Uterus (tissue), 4 donors: ENCODE measurements around the gene SMARCAL1. TPM values are rescaled to one million over a fixed set of nuclear protein-coding genes. Genes with fewer than 3 reads are reported as not detected.
A peak's percentile ranks its signal among the peaks of the same experiment; 100 is the strongest.
"Not testable (repeated sequence)": the region's sequence is repeated elsewhere in the genome, so short reads cannot be mapped to it uniquely, and the experiment has no call there.

Experiments used
- DNase-seq, 2 donors: peaks; one replicate each; pipeline ENCODE4 v3.0.0-alpha.2; 2019 to 2020
- H3K27ac ChIP-seq, 2 donors: fragments of 200-600 bp; sonication (generic); 1 replicate in 1 of 2; 2 replicates in 1 of 2; pipeline ENCODE4 v1.5.1; 2016 to 2018
- H3K27me3 ChIP-seq, 2 donors: fragments of 200-600 bp; sonication (generic); one replicate each; pipeline ENCODE4 v1.5.1; 2018 to 2019; ENCODE audit warnings: control low read depth in 1 of 2
- H3K36me3 ChIP-seq, 2 donors: fragments of 200-600 bp; sonication (generic); one replicate each; pipeline ENCODE4 v1.5.1; 2019; ENCODE audit warnings: control low read depth in 1 of 2
- H3K4me1 ChIP-seq, 2 donors: fragments of 200-600 bp; sonication (generic); one replicate each; pipeline ENCODE4 v1.5.1; 2018 to 2019; ENCODE audit warnings: control low read depth in 1 of 2
- H3K4me3 ChIP-seq, 2 donors: fragments of 200-600 bp; sonication (generic); 1 replicate in 1 of 2; 2 replicates in 1 of 2; pipeline ENCODE4 v1.5.1; 2018 to 2019; ENCODE audit warnings: mild to moderate bottlenecking in 1 of 2
- H3K9me3 ChIP-seq, 2 donors: fragments of 200-600 bp; sonication (generic); one replicate each; pipeline ENCODE4 v1.5.1; 2019; ENCODE audit warnings: control low read depth in 1 of 2
- POLR2A ChIP-seq, 2 donors: fragments of 450-650 bp; IDR thresholded peaks; one replicate each; pipeline ENCODE4 v1.6.1; 2016; ENCODE audit warnings: antibody characterized with exemption in 2 of 2, mild to moderate bottlenecking in 1 of 2, moderate library complexity in 1 of 2
- intact Hi-C: fragments of 100-400 bp; cut with DNase I; formaldehyde crosslinking; loops from one replicate; pipeline ENCODE4 v1.15.1; 2023; ENCODE audit warnings: low total_unique reads
- total RNA-seq, 4 donors: library from RNA; depleted of rRNA in 3 of 4; stranded (reverse); fragments of >200 nt in 3 of 4; gene quantifications; one replicate each; pipeline versions ENCODE4 v1.1.0 to v1.2.4, GENCODE V29; 2014 to 2023
- TF ChIP-seq, protein P1 (sequence below), 4 experiments: fragments of 200-600 bp in 2 of 4; fragments of 450-650 bp in 2 of 4; sonication (generic) in 2 of 4; IDR thresholded peaks; one replicate each; pipeline ENCODE4 v1.5.1; 2016 to 2019; ENCODE audit warnings: antibody characterized with exemption in 4 of 4, mild to moderate bottlenecking in 2 of 4, moderate library complexity in 1 of 4
- donor health status: DM: yes; HTN: yes; CAD: no.

The SMARCAL1 gene
- total RNA-seq, 4 donors from 2014 or later: 8.5 to 25.1 (median 15.5) TPM

GRCh38 chr2:216516730-216517350 is 104.6 kb downstream of the SMARCAL1 start:
- intact Hi-C loops: no loop called here
- H3K9me3 ChIP-seq: no peaks in the 10 kb centered on the region
- H3K27me3 ChIP-seq: no peaks in the 10 kb centered on the region
- H3K4me1 ChIP-seq: no peaks in the 10 kb centered on the region
- no peaks in the 10 kb centered on the region for H3K36me3 ChIP-seq
- no peak for DNase-seq
- H3K4me3 ChIP-seq: no peak overlapping the region
- H3K27ac ChIP-seq: no peak overlapping the region
- TF ChIP-seq, protein P1, sequence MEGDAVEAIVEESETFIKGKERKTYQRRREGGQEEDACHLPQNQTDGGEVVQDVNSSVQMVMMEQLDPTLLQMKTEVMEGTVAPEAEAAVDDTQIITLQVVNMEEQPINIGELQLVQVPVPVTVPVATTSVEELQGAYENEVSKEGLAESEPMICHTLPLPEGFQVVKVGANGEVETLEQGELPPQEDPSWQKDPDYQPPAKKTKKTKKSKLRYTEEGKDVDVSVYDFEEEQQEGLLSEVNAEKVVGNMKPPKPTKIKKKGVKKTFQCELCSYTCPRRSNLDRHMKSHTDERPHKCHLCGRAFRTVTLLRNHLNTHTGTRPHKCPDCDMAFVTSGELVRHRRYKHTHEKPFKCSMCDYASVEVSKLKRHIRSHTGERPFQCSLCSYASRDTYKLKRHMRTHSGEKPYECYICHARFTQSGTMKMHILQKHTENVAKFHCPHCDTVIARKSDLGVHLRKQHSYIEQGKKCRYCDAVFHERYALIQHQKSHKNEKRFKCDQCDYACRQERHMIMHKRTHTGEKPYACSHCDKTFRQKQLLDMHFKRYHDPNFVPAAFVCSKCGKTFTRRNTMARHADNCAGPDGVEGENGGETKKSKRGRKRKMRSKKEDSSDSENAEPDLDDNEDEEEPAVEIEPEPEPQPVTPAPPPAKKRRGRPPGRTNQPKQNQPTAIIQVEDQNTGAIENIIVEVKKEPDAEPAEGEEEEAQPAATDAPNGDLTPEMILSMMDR (IDR thresholded peaks at IDR 0.05): peak; percentile 76 to 89 (median 84)
- TF ChIP-seq POLR2A (IDR thresholded peaks at IDR 0.05): no peak

- Histone ChIP-seq H3K27ac (no peak overlapping the region), H3K4me3 (no peak overlapping the region), H3K9me3 (no peaks in the 10 kb centered on the region), H3K4me1 (no peaks in the 10 kb centered on the region), H3K27me3 (no peaks in the 10 kb centered on the region), H3K36me3 (no peaks in the 10 kb centered on the region)
- DNase-seq: no peak
- TF ChIP-seq POLR2A (IDR thresholded peaks at IDR 0.05): no peak
- TF ChIP-seq, protein P1 (IDR thresholded peaks at IDR 0.05): no peak
- intact Hi-C loops: loop anchor here (2.0 kb wide), 1 partner anchor 151 kb away; no protein-coding TSS in a partner anchor
These were observed 105.4 kb downstream of the SMARCAL1 start for GRCh38 chr2:216517447-216518225.

DNA sequence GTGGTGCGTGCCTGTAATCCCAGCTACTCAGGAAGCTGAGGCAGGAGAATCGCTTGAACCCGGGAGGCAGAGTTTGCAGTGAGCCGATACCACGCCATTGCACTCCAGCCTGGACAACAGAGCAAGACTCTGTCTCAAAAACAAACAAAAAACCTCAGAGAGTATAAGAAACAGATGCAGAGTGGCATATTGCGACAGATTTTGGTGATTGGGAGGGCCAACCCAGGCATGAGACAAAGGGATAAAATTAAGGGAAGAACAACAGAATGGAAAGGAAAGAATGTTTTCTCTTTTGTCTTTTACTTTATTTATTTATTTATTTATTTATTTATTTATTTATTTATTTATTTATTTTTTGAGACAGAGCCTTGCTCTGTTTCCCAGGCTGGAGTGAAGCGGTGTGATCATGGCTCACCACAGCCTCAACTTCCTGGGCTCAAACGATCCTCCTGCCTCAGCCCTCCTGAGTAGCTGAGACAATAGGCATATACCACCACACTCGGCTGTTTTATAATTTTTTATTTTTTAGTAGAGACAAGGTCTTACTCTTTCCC is 106.4 kb downstream of the SMARCAL1 start:
- H3K4me1 ChIP-seq, DNase-seq: not testable (repeated sequence)
- intact Hi-C loops: loop anchor here (2.0 kb wide), 1 partner anchor 150 kb away; no protein-coding TSS in a partner anchor

DNA sequence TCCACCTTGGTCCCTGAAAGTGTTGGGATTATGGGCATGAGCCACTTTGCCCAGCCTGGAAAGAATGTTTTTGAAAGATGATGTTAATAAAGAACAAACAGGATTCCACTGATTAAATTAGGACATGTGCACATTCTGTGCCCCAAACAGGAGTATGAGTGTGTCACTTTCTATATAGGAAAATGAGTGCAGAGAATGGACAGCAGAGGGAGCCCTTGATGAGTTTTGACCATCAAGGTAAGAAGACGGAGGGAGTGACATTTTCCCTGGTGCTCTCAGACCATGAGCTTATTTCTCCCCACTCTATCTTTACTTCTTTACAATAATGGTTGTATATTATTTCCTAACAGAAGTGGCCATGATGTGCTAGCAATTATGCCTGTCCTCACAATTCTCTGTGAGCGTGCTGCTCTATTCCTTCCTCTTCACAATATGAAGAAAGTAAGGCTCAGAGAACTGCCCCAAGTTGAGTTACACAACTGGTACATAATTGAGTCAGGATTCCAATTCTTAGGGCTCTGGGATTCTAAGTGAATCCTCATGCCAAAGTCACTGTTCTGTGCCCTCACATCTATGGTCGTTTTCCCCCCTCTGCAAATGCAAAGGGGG is 107.0 kb downstream of the SMARCAL1 start:
- peak; percentile 51 to 89 for DNase-seq
- Histone ChIP-seq H3K4me3 (no peak overlapping the region), H3K9me3 (no peaks in the 10 kb centered on the region), H3K4me1 (no peaks in the 10 kb centered on the region), H3K27ac (no peak overlapping the region), H3K27me3 (no peaks in the 10 kb centered on the region), H3K36me3 (no peaks in the 10 kb centered on the region)
- intact Hi-C loops: loop anchor here (2.0 kb wide), 1 partner anchor 150 kb away; no protein-coding TSS in a partner anchor
- no peak for TF ChIP-seq POLR2A (IDR thresholded peaks at IDR 0.05)
- TF ChIP-seq, protein P1 (IDR thresholded peaks at IDR 0.05): peak; percentile 72 to 90 (median 83)

More for the DNA sequence above, 106.4 kb downstream of the SMARCAL1 start:
- not testable (repeated sequence) for H3K4me3 ChIP-seq, H3K27ac ChIP-seq, H3K27me3 ChIP-seq, H3K9me3 ChIP-seq, H3K36me3 ChIP-seq

DNA sequence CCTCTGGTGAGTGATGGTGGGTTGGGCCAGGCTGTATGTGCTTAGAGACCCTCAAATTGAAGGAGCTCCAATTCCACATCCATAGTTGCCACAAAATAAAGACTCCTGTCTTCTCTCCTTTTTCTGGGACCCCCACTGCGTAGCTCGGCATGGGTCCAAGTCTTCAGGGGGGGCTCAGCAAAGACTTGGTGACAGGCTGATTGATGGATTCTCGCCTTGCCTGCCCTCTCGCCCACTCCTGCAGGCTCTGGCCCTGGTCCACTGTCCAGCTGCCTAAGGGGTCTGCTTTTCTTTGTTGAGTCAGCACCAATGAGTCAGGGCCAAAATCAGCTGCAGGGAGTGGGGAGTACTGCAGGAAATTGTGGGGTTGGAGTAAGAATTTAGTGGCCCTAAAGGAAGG is 107.8 kb downstream of the SMARCAL1 start:
- H3K4me3 ChIP-seq: no peak overlapping the region
- no peaks in the 10 kb centered on the region for H3K9me3 ChIP-seq
- no peaks in the 10 kb centered on the region for H3K4me1 ChIP-seq
- intact Hi-C loops: no loop called here
- TF ChIP-seq, protein P1 (IDR thresholded peaks at IDR 0.05): no peak
- TF ChIP-seq POLR2A (IDR thresholded peaks at IDR 0.05): no peak
- no peak for DNase-seq
- no peaks in the 10 kb centered on the region for H3K36me3 ChIP-seq
- H3K27me3 ChIP-seq: no peaks in the 10 kb centered on the region
- no peak overlapping the region for H3K27ac ChIP-seq
